ENCODE measurements around the gene UPK1A.
A peak's percentile ranks its signal among the peaks of the same experiment; 100 is the strongest.

Gene UPK1A

DNA sequence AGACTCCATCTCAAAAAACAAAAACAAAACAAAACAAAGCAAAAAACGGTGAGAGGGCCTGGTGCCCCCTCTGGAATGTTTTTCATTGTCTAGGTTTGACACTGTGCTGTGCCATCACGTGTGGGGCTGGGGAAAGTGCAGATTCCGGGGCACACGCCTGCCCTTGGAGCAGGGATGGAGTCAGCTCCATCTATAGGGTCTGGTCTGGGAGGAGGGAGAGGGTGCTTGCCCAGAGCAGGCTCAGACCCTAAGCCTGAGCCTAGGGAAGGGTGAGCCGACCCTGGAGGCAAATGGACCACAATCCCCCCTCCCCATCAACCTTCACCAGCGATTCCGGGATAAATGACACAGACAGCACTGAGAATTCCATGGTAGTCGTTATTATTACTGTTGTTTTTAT lies 27.1 kb downstream of the UPK1A start:
- no peak for DNase-seq

DNA sequence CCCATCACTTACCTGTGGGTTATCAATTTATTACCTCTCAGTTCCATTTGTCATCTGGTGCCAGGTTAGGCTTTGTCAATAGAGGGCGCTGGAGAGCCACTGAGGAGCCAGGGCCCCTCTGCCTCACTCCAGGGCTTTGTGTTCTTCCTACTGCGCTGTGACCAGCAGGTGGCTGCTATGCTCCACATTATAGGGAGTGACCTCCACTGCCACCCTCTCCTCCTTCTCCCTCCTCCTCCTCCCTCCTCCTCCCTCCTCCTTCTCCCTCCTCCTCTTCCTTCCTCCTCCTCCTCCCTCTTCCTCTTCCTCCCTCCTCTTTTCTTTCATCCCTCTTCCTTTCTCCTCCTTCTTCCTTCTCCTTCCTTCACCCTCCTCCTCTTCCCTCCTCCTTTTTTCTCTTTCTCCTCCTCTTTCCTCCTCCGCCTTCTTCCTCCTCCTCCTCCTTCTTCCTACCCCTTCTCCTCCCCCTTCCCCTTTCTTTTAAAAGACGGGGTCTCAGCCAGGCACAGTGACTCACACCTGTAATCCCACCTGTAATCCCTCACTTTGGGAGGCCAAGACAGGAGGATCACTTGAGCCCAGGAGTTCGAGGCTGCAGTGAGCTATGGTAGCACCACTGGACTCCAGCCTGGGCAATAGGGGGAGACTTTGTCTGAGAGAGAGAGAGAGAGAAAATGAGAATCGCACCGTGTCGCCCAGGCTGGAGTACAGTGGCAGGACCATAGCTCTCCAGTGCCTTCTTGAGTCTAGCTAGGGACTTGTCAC lies 27.7 kb downstream of the UPK1A start:
- DNase-seq: peak; percentile 98

DNA sequence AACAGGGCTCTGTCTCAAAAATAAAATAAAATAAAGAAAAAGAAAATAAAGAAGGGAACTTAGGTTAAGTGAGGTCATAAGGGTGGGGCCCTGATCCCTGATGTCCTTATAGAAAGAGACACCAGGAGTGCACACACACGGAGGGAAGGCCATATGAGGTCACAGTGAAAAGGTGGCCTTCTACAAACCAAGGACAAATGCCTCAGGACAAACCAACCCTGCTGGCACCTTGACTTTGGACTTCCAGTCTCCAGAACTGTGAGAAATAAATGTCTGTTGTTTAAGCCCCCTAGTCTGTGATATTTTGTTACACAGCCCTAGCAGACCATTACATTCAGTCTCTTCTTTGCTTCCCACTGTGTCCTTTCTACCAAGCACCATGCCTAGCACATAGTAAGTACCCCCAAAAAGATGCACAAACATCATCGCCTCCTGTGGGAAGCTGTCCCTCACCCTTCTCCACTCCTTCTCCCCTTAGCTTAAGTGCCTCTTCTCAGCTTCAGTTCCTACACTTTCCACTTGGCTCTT lies 29.6 kb downstream of the UPK1A start:
- no peak for DNase-seq

DNA sequence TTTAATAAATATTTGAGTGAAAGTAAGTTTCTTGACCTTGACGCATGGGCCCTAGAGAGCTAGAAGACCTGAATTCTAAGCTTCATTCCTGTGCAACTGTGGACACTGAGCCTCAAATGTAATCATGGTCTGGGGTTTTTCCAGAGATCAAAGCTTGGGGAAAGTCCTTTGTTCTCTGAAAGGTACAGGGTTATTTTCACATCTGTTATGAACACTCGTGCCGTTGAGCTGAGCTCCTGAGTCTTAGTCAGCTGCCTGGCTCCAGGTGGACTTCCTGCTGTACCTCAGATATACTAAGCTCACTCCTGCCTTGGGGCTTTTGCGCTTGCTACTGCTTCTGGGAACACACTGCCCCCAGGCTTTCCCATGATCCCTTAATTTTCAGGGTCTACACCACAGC lies 30.5 kb downstream of the UPK1A start:
- DNase-seq: no peak

DNA sequence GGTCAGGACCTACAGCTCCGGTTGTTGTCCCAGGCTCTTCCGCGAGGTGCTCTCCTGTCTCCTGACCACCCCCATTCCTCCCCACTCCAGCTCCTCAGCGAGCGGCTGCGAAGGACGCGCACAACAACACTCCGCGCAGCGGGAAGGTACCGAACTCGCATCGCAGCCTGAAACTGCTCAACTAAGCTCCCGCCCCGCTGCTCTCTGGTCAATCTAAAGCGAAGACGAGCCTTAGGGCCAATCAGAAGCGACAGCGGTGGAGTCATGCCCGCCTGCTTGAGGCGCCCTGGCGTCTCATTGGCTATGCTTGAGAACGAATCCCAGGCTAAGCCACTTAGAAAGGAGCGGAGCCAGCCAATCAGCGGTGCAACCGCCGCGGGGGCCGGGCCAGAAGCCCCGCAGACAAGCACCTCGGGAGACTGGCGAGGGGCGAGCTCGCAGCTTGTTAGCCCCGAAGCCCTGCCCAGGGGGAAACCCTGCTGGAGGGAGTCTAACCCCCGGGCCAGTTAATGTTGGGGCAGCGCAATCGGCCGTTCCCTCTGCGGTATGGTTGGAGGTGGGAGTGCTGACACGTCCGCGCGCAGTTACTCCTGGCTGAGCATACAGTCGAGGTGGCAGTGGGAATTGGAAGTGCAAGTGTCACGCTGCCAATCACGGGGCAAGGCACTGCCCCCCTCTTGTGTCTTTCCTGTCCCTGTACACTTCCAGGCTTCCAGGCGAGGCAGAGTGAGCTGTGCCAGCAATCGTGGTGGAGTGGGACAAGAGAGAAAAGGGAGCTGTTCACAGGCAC lies 36.1 kb downstream of the UPK1A start:
- DNase-seq: peak; percentile 100

DNA sequence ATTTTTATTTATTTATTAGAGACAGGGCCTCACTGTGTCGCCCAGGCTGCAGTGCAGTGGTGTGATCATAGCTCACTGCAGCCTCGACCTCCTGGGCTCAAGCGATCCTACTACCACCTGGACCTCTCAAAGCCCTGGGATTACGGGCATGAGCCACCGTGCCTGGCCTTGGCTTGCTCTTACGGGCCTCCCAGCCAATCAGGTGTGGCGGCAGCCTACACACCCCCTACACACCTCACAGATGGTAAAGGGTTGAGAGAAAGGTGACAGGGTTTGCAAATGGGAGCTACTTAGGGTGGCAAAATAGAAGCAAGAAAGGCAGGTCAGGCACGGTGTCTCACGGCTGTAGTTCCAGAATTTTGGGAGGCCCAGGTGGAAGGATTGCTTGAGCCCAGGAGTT lies 37.0 kb downstream of the UPK1A start:
- DNase-seq: peak; percentile 53

DNA sequence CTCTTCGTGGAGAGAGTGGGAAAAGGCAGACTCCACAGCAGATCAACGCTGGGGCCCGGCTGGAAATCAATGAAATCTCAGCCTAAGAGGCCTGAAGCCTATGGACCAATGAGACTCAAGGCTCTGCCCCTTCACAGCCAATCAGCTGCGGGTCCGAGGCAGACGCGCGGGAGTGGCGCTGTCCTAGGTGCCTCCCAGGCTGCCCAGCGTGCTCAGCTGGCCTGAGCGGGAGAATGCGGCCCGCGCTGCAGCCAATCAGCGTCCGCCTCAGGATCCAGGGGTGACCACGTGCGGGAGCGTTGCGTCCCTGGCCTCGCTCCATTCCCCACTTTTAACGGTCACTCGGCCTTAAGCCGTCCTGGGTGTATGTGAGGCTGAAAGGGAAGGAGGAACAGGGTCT lies 37.9 kb downstream of the UPK1A start, which contains the start of gene ZBTB32:
ZBTB32 (plus strand) TSS at position 341 of the 400 bp plus-strand sequence. CDS start 10,069 bp downstream, outside the sequence.
- DNase-seq: no peak

DNA sequence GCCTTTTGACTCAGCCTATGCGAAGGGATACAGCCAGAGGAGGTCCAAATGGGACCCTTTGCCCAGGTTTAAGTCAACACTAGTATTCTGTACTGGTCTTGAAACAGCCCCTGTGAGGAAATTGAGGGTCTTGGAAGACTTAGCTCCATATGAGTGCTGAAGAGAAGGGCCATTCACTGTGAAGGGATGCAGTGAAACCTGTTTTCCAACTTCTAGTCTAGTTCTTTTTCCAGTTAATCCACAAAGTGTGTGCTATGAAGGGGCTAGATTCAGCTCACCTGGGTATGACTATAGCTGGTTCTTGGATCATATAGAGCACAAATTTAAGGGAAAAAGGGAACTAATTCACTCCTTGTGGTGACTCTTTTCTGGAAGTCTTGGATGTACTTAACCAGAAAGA lies 42.1 kb downstream of the UPK1A start:
- no peak for DNase-seq

DNA sequence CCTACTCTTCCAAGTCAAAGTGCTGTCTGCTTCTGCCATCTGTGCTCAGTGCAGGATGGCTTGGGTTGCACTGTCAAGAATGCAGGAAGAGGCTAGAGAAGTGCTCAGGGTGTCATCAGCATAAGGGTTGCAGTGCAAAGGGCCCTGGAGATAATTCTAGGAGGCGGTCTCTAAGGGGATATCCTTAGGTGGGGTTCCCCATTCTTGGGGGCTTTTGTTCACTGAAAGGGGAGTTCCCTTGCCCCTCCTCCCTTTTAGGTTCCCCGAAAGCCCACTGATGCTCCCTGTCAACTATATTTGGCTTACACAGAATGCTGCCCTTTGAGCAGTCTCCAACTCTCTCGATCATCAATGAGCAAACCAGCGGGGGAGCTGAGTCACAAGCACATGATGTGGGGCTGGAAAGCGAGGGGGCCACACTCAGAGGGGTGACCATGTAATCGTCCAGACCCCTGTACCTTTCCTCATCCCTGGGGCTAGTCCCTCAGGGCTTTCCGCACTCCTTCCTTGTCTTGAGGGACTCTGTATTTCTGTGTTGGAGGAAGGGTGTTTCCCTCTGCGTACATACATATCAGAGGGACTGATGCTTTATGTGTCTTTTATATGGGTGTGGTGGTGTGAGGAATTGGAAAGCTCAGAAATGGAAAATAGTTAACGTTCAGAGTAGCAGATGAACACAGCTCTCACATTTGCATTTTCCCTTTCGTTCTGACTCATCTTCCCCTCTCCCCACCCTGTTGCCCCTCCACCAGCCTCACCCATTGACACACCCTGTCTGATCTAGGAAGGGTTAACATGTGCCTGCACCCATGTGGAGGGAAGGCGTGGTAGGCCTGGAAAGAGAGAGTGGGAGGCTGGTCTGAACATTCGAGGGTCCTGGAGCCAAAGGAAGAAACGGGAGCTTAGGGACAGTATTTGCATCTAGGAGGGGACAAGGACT lies 44.7 kb downstream of the UPK1A start:
- no peak for DNase-seq

DNA sequence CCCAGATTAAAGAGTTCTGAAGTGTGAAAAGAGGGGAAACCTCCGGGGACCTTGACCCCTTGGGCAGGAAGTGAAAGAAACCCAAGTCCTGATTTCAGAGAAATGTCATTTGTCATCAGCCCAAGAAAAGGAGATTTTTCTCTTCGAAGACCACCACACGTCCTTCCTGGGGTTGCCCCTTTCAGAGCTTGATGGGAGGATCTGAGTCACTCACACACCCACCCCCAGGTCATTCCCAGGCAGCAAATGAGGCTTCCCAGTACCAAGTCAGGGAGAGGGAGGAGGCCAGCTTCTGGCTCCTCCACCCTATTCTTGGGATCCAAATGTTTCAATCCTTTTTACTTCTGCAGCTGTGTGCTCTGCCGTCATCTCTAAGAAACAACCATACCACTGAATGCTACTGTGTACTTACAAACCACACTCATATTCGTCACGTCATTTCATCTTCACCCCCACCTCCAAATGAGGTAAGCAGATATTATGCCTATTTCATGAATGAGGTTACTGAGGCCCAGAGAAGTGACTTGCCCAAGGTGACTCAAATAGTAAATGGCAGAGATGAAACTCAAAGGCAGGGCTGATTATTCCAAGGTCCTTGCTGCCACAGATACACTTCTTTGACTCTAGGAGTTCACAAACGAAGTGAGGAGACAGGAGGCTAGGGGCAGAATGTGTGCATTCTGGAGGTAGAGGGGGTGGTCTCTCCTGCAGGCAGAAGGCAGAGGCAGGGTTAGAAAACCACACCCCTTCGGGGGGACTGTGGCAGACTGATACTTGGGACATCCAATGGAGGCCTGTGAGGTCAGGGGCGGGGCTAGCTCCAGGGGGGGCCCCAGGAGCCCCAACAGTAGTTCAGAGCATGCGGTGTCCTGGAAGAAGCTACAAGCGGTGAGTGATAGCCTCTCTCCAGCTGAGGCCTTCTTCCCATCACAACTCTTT lies 46.5 kb downstream of the UPK1A start:
- DNase-seq: no peak

DNA sequence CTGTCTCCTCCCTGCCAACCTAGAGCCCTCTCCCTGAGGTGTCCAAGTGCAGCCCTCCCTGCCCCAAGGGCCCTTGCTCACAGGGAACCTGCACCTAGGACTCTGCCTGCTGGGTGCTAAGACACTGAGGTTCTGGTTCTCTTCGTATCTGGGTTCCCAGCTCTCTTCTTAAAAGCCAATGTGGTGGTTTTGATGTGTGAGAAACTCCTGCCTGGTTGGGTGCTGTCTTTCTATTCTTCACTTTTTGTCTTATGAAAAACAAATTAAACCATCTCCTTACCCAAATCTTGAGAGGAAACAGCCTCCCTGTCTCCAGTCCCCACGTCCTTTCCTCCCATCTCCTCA lies 47.2 kb downstream of the UPK1A start:
- no peak for DNase-seq

DNA sequence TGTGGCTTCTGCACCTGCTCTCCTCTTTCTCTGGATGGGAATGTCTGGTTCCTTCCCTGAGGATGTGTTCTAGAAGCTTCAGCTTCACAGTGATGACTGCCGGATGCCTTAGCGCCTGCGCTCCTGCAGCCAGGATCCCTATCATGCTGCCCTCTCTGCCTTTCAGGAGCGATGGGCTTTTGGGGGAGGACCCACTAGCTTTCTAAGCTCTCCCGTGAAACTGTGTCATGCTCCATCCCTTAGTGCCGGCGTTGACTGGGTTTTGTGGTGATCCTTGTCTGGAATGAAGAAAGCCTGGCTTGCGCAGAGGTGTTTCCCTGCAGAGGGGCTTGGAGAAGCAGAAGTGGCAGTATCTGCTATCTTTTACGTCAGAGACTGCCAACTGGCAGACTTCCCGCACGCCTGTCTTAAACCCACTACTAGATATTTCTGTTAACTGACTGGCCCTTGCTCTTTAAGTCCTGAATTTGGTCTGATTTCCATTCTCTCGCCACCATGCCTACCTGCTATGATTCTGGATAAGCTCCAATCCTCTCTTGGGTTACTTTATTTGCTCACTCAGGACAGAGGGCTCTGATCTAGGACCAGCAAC lies 47.7 kb downstream of the UPK1A start:
- DNase-seq: no peak

DNA sequence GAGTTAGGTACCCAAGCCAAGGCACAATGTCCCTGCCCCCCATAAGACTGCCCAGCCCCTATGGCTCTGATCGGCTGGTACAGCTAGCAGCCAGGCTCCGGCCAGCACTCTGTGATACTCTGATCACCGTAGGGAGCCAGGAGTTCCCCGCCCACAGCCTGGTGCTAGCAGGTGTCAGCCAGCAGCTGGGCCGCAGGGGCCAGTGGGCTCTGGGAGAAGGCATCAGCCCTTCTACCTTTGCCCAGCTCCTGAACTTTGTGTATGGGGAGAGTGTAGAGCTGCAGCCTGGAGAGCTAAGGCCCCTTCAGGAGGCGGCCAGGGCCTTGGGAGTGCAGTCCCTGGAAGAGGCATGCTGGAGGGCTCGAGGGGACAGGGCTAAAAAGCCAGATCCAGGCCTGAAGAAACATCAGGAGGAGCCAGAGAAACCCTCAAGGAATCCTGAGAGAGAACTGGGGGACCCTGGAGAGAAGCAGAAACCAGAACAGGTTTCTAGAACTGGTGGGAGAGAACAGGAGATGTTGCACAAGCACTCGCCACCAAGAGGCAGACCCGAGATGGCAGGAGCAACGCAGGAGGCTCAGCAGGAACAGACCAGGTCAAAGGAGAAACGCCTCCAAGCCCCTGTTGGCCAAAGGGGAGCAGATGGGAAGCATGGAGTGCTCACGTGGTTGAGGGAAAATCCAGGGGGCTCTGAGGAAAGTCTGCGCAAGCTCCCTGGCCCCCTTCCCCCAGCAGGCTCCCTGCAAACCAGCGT lies 48.5 kb downstream of the UPK1A start:
- peak; percentile 49 for DNase-seq

DNA sequence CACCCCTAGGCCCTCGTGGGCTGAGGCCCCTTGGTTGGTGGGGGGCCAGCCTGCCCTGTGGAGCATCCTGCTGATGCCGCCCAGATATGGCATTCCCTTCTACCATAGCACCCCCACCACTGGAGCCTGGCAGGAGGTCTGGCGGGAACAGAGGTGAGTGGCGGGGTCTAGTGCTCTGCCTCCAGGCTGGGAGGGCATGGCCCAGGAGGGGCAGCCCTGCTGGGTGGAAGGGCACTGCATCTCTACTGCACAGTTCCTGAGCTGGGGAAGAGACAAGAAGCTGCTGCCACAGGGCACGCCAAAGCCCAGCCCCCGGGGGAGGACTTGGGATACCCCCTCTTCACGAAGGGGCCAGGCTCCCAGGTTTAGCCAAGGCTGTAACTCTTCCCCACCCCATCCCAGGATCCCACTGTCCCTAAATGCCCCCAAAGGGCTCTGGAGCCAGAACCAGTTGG lies 49.1 kb downstream of the UPK1A start:
- no peak for DNase-seq

DNA sequence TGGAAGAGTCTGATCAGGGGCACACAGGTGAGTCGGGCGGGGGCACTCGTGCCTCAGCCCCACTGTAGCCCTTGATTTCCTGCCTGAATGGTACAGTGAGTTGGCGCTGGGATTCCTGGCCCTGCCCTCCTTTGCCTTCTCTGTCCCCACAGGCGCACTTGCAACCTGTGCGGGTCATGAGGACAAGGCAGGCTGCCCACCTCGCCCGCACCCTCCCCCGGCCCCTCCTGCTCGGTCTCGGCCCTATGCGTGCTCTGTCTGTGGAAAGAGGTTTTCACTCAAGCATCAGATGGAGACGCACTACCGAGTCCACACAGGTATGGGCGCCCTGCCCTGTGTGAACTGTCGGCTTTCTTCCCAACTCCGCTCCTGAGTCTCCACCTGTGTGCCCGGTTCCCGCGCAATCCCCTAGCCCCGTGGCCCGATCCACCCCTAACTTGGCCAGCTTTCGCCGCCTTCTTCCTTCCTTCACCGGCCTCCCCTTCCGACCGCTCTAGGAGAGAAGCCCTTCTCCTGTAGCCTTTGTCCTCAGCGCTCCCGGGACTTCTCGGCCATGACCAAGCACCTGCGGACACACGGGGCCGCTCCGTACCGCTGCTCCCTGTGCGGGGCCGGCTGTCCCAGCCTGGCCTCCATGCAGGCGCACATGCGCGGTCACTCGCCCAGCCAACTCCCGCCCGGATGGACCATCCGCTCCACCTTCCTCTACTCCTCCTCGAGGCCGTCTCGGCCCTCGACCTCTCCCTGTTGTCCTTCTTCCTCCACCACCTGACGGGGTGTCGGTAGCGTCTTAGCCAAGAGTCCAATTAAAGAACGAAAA lies 49.9 kb downstream of the UPK1A start:
- DNase-seq: peak; percentile 74

DNA sequence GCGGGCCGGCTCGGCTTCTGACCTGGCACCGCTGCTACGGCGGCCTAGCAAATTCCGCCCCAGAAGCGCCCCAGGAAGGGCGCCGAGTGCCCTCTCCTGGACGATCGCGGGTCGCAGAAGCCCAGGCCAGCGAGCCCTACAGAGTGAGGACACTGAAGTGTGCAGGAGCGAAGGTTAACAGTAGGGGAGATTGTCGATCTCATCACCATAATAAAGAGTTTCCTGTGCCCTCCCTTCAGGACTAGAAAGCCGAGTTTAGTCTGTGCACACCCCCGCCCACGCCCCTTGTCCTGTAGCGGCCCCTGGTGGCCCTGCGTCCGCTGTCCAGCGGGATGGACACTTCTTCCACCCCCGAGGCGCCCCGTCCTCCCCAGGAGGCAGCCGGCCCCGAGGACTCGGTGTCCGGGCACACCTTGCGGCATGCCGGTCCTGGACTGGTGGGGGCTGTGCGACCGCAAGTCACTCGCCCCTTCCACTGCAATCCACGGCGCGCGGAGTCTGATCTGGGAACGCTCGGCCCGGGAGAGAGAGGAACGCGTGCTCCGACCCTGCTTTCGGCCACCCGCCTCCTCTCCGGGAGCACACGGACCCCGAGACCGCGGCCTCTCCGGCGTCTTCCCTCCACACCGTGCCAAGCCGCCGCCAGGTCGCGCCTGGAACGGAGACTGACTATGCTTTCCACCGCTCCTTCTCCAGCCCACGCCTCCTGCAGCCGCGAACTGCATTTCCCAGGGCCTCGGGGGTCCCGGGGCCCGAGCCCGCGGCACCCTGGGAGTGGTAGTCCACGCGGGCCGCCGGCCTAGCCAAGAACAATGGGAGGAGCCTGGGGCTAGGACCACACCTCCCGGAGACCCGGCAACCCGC lies 50.7 kb downstream of the UPK1A start:
- peak; percentile 94 for DNase-seq

DNA sequence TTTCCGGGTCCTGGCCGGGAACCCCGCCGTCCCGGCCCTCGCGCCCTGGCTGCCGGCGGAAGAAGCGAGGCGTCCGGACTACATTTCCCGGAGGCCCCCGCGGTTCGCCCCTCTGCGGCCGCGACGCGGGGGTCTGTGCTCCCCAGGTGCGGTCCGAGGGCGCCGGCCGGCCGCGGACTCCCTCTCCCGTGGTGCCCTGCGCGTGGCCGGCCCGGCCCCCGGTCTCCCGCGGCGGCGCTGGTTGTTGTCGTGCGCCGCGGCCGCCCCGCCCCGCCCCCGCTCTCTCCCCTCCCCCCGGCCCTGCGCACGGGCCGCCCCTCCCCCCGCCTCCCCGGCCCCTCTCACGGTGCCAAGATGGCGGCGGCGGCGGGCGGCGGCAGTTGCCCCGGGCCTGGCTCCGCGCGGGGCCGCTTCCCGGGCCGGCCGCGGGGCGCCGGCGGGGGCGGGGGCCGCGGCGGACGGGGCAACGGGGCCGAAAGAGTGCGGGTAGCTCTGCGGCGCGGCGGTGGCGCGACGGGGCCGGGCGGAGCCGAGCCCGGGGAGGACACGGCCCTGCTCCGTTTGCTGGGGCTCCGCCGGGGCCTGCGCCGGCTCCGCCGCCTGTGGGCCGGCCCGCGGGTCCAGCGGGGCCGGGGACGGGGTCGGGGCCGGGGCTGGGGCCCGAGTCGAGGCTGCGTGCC lies 51.5 kb downstream of the UPK1A start, which contains the start of gene KMT2B:
KMT2B (plus strand) TSS at position 339 of the 680 bp plus-strand sequence; CDS start at position 355, 16 bp downstream.
- DNase-seq: peak; percentile 100
